Measurements from ENCODE around the gene TCF4.

The TCF4 gene

DNA sequence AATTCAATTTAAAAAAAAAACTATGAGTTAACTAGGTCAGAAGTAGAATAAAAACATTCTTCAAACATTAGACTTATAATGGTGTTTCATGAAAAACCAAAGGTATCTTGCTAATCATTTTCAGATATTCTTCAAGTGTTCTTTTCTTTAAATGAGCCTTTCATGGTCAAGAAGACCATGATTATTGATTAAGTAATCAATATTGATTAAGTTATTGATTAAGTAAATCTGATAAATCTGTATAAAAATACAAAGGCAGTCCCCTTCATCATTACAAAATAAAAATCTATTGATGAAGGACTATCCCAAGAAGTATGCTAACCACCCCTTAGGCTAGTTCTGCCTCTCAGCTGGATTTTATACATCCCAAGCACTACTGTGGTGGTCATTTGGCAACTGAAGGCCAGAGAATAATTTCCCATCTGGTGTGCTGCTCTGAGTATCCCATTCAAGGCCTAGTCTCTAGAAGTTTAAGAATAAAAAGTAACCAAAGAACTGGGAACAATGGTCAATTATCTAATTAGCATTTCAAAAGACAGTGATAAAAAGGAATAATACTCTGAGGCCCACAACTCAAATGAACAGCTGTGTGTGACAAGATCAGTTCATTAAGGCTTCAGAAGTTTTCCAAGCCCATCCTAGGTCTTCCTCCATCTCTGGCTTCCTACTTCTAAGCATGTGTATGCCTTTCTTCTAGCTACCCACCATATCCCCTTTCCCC lies 63.5 kb downstream of the TCF4 start:
- CTCF ChIA-PET, result no interaction called here
- TF ChIP-seq, protein P1, sequence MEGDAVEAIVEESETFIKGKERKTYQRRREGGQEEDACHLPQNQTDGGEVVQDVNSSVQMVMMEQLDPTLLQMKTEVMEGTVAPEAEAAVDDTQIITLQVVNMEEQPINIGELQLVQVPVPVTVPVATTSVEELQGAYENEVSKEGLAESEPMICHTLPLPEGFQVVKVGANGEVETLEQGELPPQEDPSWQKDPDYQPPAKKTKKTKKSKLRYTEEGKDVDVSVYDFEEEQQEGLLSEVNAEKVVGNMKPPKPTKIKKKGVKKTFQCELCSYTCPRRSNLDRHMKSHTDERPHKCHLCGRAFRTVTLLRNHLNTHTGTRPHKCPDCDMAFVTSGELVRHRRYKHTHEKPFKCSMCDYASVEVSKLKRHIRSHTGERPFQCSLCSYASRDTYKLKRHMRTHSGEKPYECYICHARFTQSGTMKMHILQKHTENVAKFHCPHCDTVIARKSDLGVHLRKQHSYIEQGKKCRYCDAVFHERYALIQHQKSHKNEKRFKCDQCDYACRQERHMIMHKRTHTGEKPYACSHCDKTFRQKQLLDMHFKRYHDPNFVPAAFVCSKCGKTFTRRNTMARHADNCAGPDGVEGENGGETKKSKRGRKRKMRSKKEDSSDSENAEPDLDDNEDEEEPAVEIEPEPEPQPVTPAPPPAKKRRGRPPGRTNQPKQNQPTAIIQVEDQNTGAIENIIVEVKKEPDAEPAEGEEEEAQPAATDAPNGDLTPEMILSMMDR (IDR thresholded peaks at IDR 0.05; ENCODE audit: control extremely low read depth, extremely low read depth, low read depth, missing control alignments), result no peak
- no peak for DNase-seq (ENCODE audit: extremely low spot score)
- POLR2A ChIA-PET, result no interaction called here

GRCh38 chr18:55523001-55523400 lies 65.0 kb downstream of the TCF4 start:
- POLR2A ChIA-PET, result no interaction called here
- no peak for DNase-seq (ENCODE audit: extremely low spot score)
- CTCF ChIA-PET, result no interaction called here
- TF ChIP-seq, protein P1 (IDR thresholded peaks at IDR 0.05; ENCODE audit: control extremely low read depth, extremely low read depth, low read depth, missing control alignments), result no peak

DNA sequence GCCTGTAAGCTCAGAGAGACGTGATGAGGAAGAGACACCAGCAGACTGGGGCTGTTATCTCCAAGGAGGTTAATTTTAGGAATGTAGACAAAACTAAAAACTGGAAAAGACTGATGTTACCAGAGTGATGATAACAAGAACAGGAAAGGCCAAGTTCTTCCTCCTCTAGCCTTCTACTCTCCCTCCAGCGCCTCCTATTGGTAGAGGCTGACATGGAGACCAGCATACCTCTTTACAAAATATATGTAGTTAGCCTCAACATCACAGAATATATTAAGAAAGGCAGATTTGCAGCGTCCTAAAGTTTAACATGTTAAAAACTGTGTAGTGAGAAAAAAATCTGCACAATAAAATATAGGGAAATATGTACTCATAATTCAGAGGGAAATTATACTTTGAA lies 66.0 kb downstream of the TCF4 start:
- POLR2A ChIA-PET, result no interaction called here
- TF ChIP-seq, protein P1 (IDR thresholded peaks at IDR 0.05; ENCODE audit: control extremely low read depth, extremely low read depth, low read depth, missing control alignments), result peak; percentile 33
- CTCF ChIA-PET, result interaction anchor here (0.7 to 2.9 kb wide), 11 partner anchors 10 to 430 kb away, joined by 3 to 9 read pairs (median 3); no protein-coding TSS in a partner anchor
- DNase-seq (ENCODE audit: extremely low spot score), result peak; percentile 24

DNA sequence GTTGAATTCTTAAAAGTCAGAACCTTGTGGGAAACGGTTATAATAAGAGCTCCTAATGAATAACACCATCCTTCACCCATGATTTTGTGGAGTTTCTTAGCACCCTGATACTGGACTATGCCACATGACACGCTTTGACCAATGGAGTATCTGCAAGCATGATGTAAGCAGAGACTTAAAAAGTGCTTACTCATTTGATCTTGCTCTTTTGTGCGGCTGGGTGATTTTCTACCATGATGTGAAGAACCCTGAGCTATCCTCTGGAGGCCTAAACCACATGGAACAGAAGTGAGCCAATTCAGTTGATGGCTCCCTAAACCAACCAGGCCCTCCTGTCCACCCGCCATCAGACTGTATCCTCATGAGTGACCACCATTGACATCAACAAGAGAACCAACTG lies 70.9 kb downstream of the TCF4 start:
- ChIA-PET CTCF (interaction anchor here (1.0 to 1.9 kb wide), 7 partner anchors 9 to 283 kb away, joined by 3 to 6 read pairs (median 3); no protein-coding TSS in a partner anchor), POLR2A (no interaction called here)
- TF ChIP-seq, protein P1 (IDR thresholded peaks at IDR 0.05; ENCODE audit: control extremely low read depth, extremely low read depth, low read depth, missing control alignments), result no peak
- no peak for DNase-seq (ENCODE audit: extremely low spot score)

- ChIA-PET POLR2A (no interaction called here), CTCF (interaction anchor here (0.8 to 1.3 kb wide), 2 partner anchors 68 to 282 kb away, joined by 3 to 6 read pairs; no protein-coding TSS in a partner anchor)
- no peak for DNase-seq (ENCODE audit: extremely low spot score)
- TF ChIP-seq, protein P1 (IDR thresholded peaks at IDR 0.05; ENCODE audit: control extremely low read depth, extremely low read depth, low read depth, missing control alignments), result no peak
Observed at GRCh38 chr18:55515941-55516710, 71.9 kb downstream of the TCF4 start.

GRCh38 chr18:55515214-55515613 lies 72.8 kb downstream of the TCF4 start:
- DNase-seq (ENCODE audit: extremely low spot score), result no peak
- TF ChIP-seq, protein P1 (IDR thresholded peaks at IDR 0.05; ENCODE audit: control extremely low read depth, extremely low read depth, low read depth, missing control alignments), result no peak
- POLR2A ChIA-PET, result no interaction called here
- CTCF ChIA-PET, result interaction anchor here (0.8 kb wide), 1 partner anchor 67 kb away, joined by 3 read pairs; no protein-coding TSS in a partner anchor
